ENCODE measurements around the gene LIM2.
"Not testable (repeated sequence)": the region's sequence is repeated elsewhere in the genome, so short reads cannot be mapped to it uniquely, and the experiment has no call there.

The LIM2 gene, protein sequence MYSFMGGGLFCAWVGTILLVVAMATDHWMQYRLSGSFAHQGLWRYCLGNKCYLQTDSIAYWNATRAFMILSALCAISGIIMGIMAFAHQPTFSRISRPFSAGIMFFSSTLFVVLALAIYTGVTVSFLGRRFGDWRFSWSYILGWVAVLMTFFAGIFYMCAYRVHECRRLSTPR

DNA sequence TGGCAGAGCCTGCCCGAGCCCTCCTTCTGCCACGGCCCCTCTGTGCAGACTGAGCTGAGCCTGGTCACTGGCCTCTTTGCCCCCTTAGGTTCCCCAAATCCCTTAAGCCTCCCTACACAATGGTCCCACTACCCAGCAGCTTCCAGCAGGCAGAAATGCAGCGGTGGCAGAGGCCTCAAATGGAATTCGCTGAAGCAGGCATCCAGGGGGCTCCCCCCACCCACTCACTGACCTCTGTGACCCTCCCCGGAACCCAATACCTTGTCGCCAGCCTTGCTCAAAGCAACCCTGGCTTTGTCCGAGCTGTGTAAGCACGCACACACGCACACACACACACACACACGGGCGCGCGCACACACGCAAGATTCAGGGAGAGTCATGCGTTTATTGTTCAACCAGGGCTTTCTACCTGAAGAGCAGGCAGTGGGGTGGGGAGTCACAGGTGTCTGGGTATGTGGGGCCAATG lies at the start of gene LIM2:
LIM2 (minus strand) TSS at position 51 of the 466 bp plus-strand sequence. CDS start 531 bp downstream, outside the sequence.
- no peak for DNase-seq

GRCh38 chr19:51434456-51434855 lies 46.7 kb upstream of the LIM2 start:
- no peak for DNase-seq

GRCh38 chr19:51433043-51433442 lies 45.3 kb upstream of the LIM2 start:
- DNase-seq: no peak

GRCh38 chr19:51431124-51431523 lies 43.4 kb upstream of the LIM2 start:
- DNase-seq: no peak

DNA sequence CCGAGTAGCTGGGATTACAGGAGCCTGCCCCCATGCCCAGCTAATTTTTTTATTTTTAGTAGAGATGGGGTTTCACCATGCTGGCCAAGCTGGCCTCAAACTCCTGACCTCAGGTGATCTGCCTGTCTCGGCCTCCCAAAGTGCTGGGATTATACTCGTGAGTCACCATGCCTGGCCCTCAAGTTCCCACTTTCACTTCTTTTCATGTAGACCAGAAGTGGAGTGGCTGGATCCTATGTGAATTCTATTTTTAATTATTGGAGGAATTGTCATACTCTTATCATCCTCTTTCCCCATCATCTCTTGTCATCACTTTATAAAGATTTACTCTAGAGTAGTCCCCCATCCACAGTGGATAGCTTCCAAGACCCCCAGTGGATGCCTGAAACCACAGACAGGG lies 42.4 kb upstream of the LIM2 start:
- no peak for DNase-seq

DNA sequence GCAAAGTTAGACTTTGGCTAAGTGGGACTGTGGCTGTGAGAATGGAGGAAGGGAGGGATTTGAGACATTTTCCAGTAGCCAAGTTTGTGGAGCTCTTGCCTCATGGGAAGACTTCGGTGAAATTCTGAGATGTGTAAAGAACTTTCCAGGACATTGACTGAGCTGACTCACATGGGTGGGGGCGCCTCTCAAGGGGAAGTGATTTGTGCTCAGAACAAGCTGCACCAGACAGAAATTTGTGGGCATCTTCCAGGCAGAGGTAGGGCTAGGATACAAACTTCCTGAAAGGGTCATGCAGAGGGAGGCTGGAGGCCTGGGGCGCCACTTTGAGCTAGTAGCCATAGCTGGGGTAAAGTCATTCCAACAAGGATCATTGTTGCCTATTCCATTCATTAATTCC lies 39.4 kb upstream of the LIM2 start:
- no peak for DNase-seq

- DNase-seq: no peak
These were observed 34.3 kb upstream of the LIM2 start for GRCh38 chr19:51422053-51422448.

DNA sequence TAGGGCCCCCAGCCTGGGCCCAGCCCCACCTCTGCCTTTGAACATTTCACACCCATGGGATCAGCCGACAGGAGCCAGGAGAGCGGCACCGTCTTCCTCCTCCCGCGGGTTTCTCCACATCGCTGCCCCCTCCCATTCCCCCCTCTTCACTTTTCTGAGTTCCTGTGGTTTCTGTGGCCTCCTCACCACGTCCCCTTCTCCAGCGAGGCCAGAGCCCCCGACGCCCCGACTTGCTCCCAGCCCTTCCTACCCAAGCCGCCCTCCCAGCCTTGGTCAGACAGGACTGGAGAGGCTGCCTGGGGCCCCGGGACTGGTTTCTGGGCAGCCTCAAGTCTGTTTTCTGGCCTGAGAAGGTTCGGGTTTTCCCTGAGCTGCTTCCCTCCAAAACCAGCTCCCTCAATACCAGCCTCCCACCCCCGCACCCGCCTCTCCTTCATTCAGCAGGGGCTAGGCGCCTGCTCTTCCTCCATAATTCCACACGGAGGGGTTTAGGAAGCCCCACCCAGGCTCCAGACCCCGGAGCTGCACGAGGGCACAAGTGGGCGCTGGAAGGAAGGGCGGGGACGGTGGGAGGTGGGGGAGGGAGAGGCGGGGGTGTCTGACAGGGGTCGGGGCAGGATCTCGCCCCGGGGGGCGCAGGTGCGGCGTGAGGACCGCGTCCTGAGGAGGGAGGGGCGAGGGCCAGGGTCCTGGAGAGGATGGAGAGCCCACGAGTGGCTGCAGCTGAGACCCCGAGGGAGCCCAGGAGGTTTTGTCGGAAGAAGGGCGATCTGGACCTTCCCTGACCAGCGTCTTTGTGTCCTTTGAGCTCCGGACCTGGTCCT lies 33.7 kb upstream of the LIM2 start:
- no peak for DNase-seq

GRCh38 chr19:51420511-51420910 lies 32.7 kb upstream of the LIM2 start:
- DNase-seq: not testable (repeated sequence)

DNA sequence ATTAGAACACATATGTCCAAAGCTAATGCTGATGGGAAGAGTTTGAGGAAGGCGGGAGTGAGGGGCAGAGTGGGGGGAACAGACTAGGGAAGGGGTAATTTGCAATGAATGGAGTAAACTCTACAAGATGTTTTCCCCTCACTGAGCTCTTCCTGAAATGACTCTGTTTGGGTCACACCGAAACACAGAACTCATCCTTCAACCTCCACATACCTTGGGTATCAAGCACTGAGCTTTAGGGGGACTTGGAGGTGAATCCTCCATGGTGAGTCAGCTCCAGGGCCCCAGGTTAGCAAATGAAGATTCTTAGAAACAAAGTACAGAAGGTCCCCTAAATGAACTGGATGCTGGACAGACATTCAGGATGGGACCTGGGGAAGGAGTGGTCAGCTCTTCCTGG lies 30.9 kb upstream of the LIM2 start:
- DNase-seq: no peak

GRCh38 chr19:51417810-51418157 lies 30.0 kb upstream of the LIM2 start:
- DNase-seq: no peak

DNA sequence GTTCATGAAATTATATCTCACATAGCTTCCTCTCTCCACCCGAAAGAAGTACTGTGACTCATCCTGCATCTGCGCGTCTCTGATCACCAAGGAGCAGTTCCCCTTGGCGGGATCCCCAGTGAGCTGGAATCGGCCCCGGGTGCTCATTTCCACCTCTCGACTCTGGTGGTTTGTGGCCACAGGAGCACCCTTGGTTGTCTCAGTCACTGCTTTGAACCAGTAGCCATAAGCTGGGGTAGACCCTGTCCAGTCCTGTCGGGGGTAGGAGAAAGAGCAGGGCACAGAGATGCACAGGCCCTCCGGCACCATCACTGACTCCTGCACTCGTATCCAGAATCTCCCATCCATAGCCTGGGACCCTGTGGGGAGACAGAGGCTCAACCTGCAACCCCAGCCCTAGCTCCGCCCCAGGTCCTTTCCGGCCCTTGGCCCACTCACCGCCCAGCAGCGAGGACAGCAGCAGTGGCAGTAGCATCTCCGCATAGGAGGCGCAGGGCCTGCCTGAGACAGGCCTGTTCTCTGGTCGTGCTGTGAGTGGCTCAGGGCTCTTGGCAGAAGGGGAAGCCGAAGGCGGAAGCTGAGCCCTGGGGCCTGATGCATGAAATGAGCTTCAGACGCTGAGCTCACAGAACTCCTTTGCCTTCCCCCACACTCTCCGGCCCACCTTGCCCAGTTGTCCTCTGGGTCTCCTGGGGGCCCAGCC lies 29.5 kb upstream of the LIM2 start, which contains the start of gene SIGLEC10:
SIGLEC10 (minus strand) TSS at position 536 of the 703 bp plus-strand sequence; CDS start at position 475, 61 bp downstream.
- DNase-seq: no peak

- not testable (repeated sequence) for DNase-seq
These were observed 28.6 kb upstream of the LIM2 start for GRCh38 chr19:51416422-51416821.

- no peak for DNase-seq
These were observed 27.4 kb upstream of the LIM2 start for GRCh38 chr19:51415187-51415586.

DNA sequence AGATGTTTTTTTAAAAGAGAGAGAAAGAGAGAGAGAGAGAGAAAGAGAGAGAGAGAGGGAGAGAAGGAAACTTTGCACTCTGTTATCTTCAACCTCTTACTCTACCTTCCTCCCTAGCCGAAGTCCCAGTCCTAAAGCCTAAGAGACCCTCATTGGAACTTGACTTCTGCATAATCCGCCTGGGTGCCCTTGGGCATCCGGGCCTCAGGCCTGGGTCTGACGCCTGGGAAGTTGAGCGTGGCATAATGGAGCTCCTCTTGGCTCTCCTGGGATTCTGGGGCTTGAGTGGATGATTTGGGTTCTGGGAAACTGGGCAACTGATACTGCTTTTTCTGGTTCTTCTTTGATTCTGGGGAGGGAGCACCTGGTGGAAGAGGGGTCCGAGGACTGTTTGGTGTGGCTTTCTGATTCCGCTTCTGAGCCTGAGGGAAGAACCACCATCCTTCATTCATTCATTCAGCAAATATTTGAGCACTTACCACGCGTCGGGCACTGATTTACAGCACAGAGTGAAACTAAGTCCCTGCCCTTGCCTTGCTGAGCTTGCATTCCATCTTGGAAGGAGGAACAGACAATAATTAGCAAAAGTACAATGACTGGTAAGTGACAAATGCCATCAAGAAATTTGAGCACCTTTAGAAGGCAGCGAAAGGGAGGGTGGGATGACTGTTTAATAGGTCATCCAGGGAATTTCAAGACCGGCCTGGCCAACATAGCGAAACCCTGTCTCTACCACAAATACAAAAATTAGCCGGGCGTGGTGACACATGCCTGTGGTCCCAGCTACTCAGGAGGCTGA lies 23.4 kb upstream of the LIM2 start:
- no peak for DNase-seq

DNA sequence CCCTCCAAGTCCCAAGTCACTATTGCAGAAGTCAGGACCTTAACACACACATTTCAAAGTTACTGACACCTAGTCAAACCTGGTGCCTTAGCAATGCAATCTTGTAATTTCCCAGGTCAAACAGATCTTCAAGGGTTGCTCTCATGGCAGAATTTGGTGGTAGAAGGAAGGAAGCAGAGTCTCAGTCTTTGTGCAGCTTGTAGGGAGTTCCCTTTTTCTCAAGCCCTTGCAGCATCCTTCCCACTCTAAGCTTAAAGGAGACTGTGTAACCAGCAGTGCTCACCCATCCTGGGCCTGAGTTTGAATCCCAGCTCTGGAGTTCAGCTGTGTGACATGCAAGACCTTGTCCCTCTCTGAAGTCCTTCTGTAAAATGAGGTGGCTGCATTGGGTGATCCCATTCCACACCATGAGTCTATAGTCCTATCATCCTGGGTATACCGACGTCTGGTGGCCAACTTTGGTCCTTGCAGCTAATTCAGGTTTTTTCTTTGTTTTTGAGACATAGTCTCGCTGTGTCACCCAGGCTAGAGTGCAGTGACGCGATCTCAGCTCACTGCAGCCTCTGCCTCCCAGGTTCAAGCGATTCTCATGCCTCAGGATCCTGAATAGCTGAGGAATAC lies 19.8 kb upstream of the LIM2 start:
- no peak for DNase-seq

DNA sequence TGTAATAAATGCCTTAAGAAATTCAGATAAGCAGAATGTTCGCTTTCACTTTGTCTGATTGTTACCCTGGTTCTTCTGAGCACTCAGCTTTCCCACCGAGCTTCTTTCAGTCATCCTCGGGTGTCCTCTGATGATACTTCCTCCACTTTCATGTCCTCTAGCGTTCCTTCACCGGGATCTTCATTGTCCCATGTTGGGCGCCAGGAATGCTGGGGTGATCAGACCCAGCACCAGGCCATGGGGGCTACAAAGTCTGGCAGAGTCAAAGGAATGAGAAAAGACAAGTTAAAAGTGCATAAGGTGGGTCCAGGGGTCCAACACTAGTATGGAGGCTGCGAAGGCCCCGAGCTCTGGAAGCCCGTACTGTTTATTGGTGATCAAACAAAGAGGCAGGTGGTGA lies 14.3 kb upstream of the LIM2 start:
- no peak for DNase-seq

GRCh38 chr19:51399936-51400335 lies 12.2 kb upstream of the LIM2 start:
- DNase-seq: not testable (repeated sequence)

GRCh38 chr19:51399231-51399630 lies 11.5 kb upstream of the LIM2 start:
- no peak for DNase-seq

DNA sequence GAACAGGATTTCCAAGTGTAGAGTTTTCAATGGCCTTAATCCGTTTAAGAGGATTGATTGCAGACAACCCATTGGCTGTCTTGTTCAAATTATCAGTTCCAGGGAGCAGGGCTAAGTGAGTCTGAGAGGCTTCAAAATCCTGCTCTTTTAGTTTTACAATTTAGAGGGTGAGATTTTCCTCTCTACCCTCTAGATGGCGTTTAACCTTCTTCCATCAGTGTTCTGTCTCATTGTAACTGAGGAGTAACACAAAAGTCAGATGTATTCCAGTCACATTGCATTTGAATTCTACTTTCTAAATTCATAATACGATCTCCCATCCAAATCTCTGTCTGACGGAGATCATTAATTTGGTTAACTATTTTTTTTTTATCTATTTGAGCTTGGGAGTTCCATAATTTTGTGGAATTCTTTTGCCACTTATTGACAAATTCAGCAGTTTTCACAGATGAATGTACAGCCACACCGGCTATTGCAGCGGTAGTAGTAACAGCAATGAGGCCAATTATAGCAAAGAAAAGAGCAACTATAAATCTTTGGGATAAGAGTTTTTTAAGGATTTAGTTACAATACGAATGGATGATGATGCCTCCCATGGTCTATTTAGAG lies 10.4 kb upstream of the LIM2 start:
- DNase-seq: no peak

GRCh38 chr19:51397453-51397852 lies 9.7 kb upstream of the LIM2 start:
- DNase-seq: not testable (repeated sequence)

DNA sequence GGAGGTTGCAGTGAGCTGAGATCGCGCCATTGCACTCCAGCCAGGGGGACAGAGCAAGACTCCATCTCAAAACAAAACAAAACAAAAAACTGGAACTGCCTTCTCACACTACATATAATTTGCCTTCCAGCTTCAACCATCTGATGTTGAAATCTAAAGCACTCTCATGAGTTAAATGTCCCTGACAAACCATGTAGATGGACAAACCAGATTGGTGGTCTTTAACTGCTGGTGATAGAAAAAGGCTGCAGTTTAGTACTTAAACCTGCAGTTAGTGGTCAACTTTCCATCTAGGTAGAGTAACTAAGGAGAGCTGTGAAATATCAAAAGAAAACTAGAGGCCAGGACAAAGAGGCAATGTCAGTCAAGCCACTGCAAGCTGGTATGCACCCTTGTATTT lies 8.4 kb upstream of the LIM2 start:
- no peak for DNase-seq
